HepG2 (cell line): ENCODE data around the gene NGLY1. TPM values are rescaled to one million over a fixed set of nuclear protein-coding genes. Genes with fewer than 3 reads are reported as not detected.

Experiments
- ATAC-seq: fragments of 200-7000 bp; cut with Tn5 transposase; 3 replicates; pipeline ENCODE4 v1.9.1; 2020; ENCODE audit warnings: mild to moderate bottlenecking, moderate library complexity
- BruUV-seq: library from RNA; stranded (reverse); fragments of 400-500 nt; replicated peaks from 2 replicates; lab custom pipeline; 2021; lab: Mats Ljungman, UMichigan
- CTCF ChIA-PET: fragments of 300-600 bp; formaldehyde crosslinking; extraction: SDS; loops from one replicate; lab custom pipeline; 2021; ENCODE audit warnings: low total read pairs, inconsistent platforms, low intra/inter-chr PET ratio; lab: Yijun Ruan, JAX
- POLR2A ChIA-PET: fragments of 350-600 bp; sonication (Branson Sonifier 250); formaldehyde crosslinking; loops from one replicate; lab custom pipeline; 2020; ENCODE audit warnings: antibody characterized with exemption, inconsistent platforms; lab: Yijun Ruan, JAX
- DNase-seq: peaks from one replicate; pipeline ENCODE4 v3.0.0-alpha.2; 2015; ENCODE audit warnings: low spot score
- FAIRE-seq: peaks from 3 replicates; lab custom pipeline; 2011; peaks lifted over from hg19 to GRCh38; lab: Jason Lieb, UNC
- H2AFZ ChIP-seq: one replicate; pipeline ENCODE4 v1.6.1; 2011; ENCODE audit warnings: low read length, inconsistent platforms
- H3K27ac ChIP-seq: fragments of 300-600 bp; 3 replicates; pipeline ENCODE4 v1.8.0; 2011; ENCODE audit warnings: mixed run types, mild to moderate bottlenecking, mixed read lengths, low read length, inconsistent platforms; ENCODE audit not compliant: insufficient read depth; ENCODE audit errors: extremely low read length
- H3K27me3 ChIP-seq, 2 experiments: fragments of 200-600 bp in 1 of 2; 2 replicates in 1 of 2; 3 replicates in 1 of 2; pipeline versions ENCODE4 v1.6.0 to v1.8.0; 2011; ENCODE audit warnings: low read length in 2 of 2, mild to moderate bottlenecking in 2 of 2, moderate library complexity in 2 of 2, inconsistent platforms in 1 of 2; ENCODE audit not compliant: insufficient read depth in 2 of 2, control insufficient read depth in 1 of 2
- H3K36me3 ChIP-seq, 2 experiments: fragments of 200-600 bp in 1 of 2; replicated peaks in 1 of 2; 2 replicates in 1 of 2; 3 replicates in 1 of 2; pipeline versions ENCODE4 v1.5.1 to v1.8.0; 2011; ENCODE audit warnings: low read length in 2 of 2, inconsistent platforms in 1 of 2; ENCODE audit not compliant: insufficient read depth in 2 of 2, control insufficient read depth in 1 of 2
- H3K4me1 ChIP-seq: 2 replicates; pipeline ENCODE4 v1.5.1; 2012; ENCODE audit warnings: low read length, inconsistent platforms; ENCODE audit not compliant: insufficient read depth
- H3K4me2 ChIP-seq: 2 replicates; pipeline ENCODE4 v1.6.0; 2011; ENCODE audit warnings: low read depth, low read length, inconsistent platforms
- H3K4me3 ChIP-seq, 3 experiments: fragments of 200-600 bp in 1 of 3; sonication (generic), shearing (Covaris generic) in 1 of 3; replicated peaks in 1 of 3; 2 replicates each; pipeline ENCODE4 v1.5.1; 2011 to 2016; ENCODE audit warnings: low read length in 3 of 3, inconsistent platforms in 2 of 3, low read depth in 2 of 3, mild to moderate bottlenecking in 2 of 3, control low read depth in 1 of 3, mixed read lengths in 1 of 3; ENCODE audit not compliant: insufficient read depth in 1 of 3
- H3K79me2 ChIP-seq: one replicate; pipeline ENCODE4 v1.6.1; 2011; ENCODE audit warnings: low read length, inconsistent platforms; ENCODE audit not compliant: insufficient read depth
- H3K9ac ChIP-seq: 2 replicates; pipeline ENCODE4 v1.6.0; 2011; ENCODE audit warnings: mild to moderate bottlenecking, low read depth, low read length, inconsistent platforms; ENCODE audit not compliant: insufficient read depth
- H3K9me3 ChIP-seq: 2 replicates; pipeline ENCODE4 v1.5.1; 2012; ENCODE audit warnings: mild to moderate bottlenecking, low read length
- H4K20me1 ChIP-seq: 2 replicates; pipeline ENCODE4 v1.6.0; 2011; ENCODE audit warnings: inconsistent platforms, mild to moderate bottlenecking, low read length, moderate library complexity; ENCODE audit not compliant: insufficient read depth
- BRCA1 ChIP-seq: sonication (generic); formaldehyde crosslinking; IDR thresholded peaks from 2 replicates; pipeline ENCODE4 v1.4.0; 2020; ENCODE audit warnings: missing genetic modification reagents
- CREB1 ChIP-seq, 2 experiments: fragments of 450-650 bp in 1 of 2; IDR thresholded peaks; 2 replicates each; pipeline ENCODE4 v1.6.1; 2016 to 2017; ENCODE audit warnings: control low read depth in 1 of 2, mild to moderate bottlenecking in 1 of 2, missing compliant biosample characterization in 1 of 2, missing genetic modification characterization in 1 of 2
- FOXK2 ChIP-seq: fragments of 450-650 bp; IDR thresholded peaks from 2 replicates; pipeline ENCODE4 v1.6.1; 2016
- IKZF4 ChIP-seq: sonication (generic); formaldehyde crosslinking; IDR thresholded peaks from 2 replicates; pipeline ENCODE4 v1.5.1; 2020; ENCODE audit warnings: borderline replicate concordance, mild to moderate bottlenecking, low read depth, missing genetic modification reagents; ENCODE audit errors: not compliant biosample characterization
- NONO ChIP-seq, 2 experiments: fragments of 450-650 bp in 1 of 2; sonication (generic) in 1 of 2; formaldehyde crosslinking in 1 of 2; IDR thresholded peaks in 1 of 2; conservative IDR thresholded peaks in 1 of 2; 2 replicates each; pipeline versions ENCODE4 v1.6.1 to v1.8.0; 2017 to 2022; ENCODE audit warnings: mild to moderate bottlenecking in 1 of 2, missing genetic modification reagents in 1 of 2, moderate library complexity in 1 of 2
- TEAD2 ChIP-seq: sonication (generic); formaldehyde crosslinking; IDR thresholded peaks from 2 replicates; pipeline ENCODE4 v1.9.0; 2021; ENCODE audit warnings: missing genetic modification reagents
- ZNF367 ChIP-seq: sonication (generic); formaldehyde crosslinking; IDR thresholded peaks from 2 replicates; pipeline ENCODE4 v1.4.0; 2020; ENCODE audit warnings: missing genetic modification reagents, borderline replicate concordance
- in situ Hi-C: cut with HindIII; loops from 2 replicates; pipeline ENCODE4 v1.10.0; 2017; ENCODE audit warnings: low pct_unique_long_range_greater_than_20kb; ENCODE audit not compliant: extremely low pct_ligation_motif_present
- intact Hi-C: fragments of 100-400 bp; cut with micrococcal nuclease; formaldehyde crosslinking; loops from one replicate; pipeline ENCODE4 v1.10.0; 2022; ENCODE audit not compliant: unreplicated experiment
- polyA plus RNA-seq, 8 experiments: library from polyadenylated mRNA; depleted of rRNA in 3 of 8; stranded (reverse) in 7 of 8; unstranded in 1 of 8; fragments of >200 nt; fragmentation: Illumina TruSeq in 4 of 8; extraction: Trizol in 4 of 8; gene quantifications; 2 replicates each; pipeline versions ENCODE4 v1.2.1 to v1.2.3, GENCODE V29; 2011 to 2016; ENCODE audit warnings: low read depth in 4 of 8, missing spikeins in 1 of 8, mixed read lengths in 1 of 8; ENCODE audit not compliant: insufficient read depth in 1 of 8
- total RNA-seq, 5 experiments: library from RNA; depleted of rRNA; stranded (reverse); fragments of >200 nt; fragmentation: Illumina TruSeq; extraction: Trizol; gene quantifications; 2 replicates each; pipeline ENCODE4 v1.2.3, GENCODE V29; 2016; ENCODE audit warnings: low read depth in 1 of 5
- TF ChIP-seq, protein P1 (sequence below): sonication (generic); formaldehyde crosslinking; IDR thresholded peaks from 2 replicates; pipeline ENCODE4 v1.4.0; 2020; ENCODE audit warnings: missing genetic modification reagents
- TF ChIP-seq, protein P2 (sequence below): sonication (generic); formaldehyde crosslinking; IDR thresholded peaks from 2 replicates; pipeline ENCODE4 v1.4.0; 2020; ENCODE audit warnings: mild to moderate bottlenecking, low read depth, missing genetic modification reagents
- TF ChIP-seq, protein P3 (sequence below): conservative IDR thresholded peaks from 2 replicates; pipeline ENCODE4 v1.6.1; 2018; ENCODE audit warnings: missing genetic modification reagents

NGLY1 gene
- total and polyA plus RNA-seq, 2 of the 13 experiments (the other 11 are each of a cell fraction or from before 2014, with no cell fraction given), result 28.2 to 44.5 TPM

DNA sequence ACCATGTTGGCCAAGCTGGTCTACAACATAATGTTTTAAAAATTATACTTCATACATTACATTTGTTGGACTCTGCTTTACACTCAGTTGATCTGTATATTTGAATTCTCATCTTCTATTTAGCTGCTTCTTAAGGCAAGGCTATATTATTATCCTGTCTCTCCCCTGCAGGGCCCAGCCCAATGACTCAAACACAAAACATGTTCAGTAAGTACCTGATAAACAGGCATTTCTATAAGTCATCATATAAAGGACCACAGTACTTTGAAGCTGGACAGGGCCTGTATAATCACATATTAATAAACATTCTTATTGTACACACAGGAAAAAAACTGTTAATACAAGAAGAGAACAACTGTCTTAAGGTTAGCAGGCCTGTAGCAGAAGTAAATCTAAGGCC, 36.2 kb downstream of the NGLY1 start:
- in situ Hi-C loops, result no loop called here
- FAIRE-seq, result no peak
- Histone ChIP-seq H2AFZ (no peak overlapping the region), H3K4me3 (no peak overlapping the region), H3K9me3 (no peaks in the 10 kb centered on the region), H3K27me3 (no peaks in the 10 kb centered on the region), H3K79me2 (no peaks in the 10 kb centered on the region), H3K4me2 (no peak overlapping the region), H3K4me1 (no peaks in the 10 kb centered on the region)
- POLR2A ChIA-PET, result no interaction called here
- BruUV-seq, result no TSS peak
- CTCF ChIA-PET, result no interaction called here
- ATAC-seq, result no peak
- intact Hi-C loops, result no loop called here
- TF ChIP-seq FOXK2, result no peak
- TF ChIP-seq, protein P1, sequence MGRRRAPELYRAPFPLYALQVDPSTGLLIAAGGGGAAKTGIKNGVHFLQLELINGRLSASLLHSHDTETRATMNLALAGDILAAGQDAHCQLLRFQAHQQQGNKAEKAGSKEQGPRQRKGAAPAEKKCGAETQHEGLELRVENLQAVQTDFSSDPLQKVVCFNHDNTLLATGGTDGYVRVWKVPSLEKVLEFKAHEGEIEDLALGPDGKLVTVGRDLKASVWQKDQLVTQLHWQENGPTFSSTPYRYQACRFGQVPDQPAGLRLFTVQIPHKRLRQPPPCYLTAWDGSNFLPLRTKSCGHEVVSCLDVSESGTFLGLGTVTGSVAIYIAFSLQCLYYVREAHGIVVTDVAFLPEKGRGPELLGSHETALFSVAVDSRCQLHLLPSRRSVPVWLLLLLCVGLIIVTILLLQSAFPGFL (CRISPR knock-in tag), result no peak
- no peak for TF ChIP-seq BRCA1
- no peak for TF ChIP-seq IKZF4 (CRISPR knock-in tag)
- TF ChIP-seq, protein P2, sequence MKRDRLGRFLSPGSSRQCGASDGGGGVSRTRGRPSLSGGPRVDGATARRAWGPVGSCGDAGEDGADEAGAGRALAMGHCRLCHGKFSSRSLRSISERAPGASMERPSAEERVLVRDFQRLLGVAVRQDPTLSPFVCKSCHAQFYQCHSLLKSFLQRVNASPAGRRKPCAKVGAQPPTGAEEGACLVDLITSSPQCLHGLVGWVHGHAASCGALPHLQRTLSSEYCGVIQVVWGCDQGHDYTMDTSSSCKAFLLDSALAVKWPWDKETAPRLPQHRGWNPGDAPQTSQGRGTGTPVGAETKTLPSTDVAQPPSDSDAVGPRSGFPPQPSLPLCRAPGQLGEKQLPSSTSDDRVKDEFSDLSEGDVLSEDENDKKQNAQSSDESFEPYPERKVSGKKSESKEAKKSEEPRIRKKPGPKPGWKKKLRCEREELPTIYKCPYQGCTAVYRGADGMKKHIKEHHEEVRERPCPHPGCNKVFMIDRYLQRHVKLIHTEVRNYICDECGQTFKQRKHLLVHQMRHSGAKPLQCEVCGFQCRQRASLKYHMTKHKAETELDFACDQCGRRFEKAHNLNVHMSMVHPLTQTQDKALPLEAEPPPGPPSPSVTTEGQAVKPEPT, result no peak
- TF ChIP-seq CREB1 (IDR thresholded peaks at IDR 0.05), result no peak
- TF ChIP-seq CREB1 (CRISPR knock-in tag; IDR thresholded peaks at IDR 0.05), result no peak
- TF ChIP-seq TEAD2 (CRISPR knock-in tag), result no peak
- no peak for TF ChIP-seq NONO (IDR thresholded peaks at IDR 0.05)
- no peak for TF ChIP-seq NONO (CRISPR knock-in tag; conservative IDR thresholded peaks at IDR 0.05)
- no peak for TF ChIP-seq ZNF367 (CRISPR knock-in tag)
- TF ChIP-seq, protein P3, sequence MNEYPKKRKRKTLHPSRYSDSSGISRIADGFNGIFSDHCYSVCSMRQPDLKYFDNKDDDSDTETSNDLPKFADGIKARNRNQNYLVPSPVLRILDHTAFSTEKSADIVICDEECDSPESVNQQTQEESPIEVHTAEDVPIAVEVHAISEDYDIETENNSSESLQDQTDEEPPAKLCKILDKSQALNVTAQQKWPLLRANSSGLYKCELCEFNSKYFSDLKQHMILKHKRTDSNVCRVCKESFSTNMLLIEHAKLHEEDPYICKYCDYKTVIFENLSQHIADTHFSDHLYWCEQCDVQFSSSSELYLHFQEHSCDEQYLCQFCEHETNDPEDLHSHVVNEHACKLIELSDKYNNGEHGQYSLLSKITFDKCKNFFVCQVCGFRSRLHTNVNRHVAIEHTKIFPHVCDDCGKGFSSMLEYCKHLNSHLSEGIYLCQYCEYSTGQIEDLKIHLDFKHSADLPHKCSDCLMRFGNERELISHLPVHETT (CRISPR knock-in tag), result no peak
- TF ChIP-seq, all 625 proteins: peak for 0
- Histone ChIP-seq H3K9ac (no peak overlapping the region), H4K20me1 (no peaks in the 10 kb centered on the region), H3K27ac (no peak overlapping the region), H3K36me3 (peaks cover 13 to 48% of the 10 kb centered on the region in 2 experiments)
- no peak for DNase-seq
